Gastroesophageal sphincter (tissue), 3 donors: ENCODE results near the gene NCKAP5.

Experiments
- EP300 ChIP-seq: sonication (generic); formaldehyde crosslinking; IDR thresholded peaks from one replicate; pipeline ENCODE4 v1.6.1; 2017; ENCODE audit warnings: antibody characterized with exemption, mild to moderate bottlenecking
- POLR2A ChIP-seq, 2 donors: fragments of 450-650 bp; IDR thresholded peaks; one replicate each; pipeline ENCODE4 v1.6.1; 2017; ENCODE audit warnings: antibody characterized with exemption in 2 of 2, mild to moderate bottlenecking in 2 of 2, moderate library complexity in 1 of 2
- TF ChIP-seq, protein P1 (sequence below), 4 experiments: fragments of 200-600 bp in 2 of 4; fragments of 450-650 bp in 2 of 4; sonication (generic) in 1 of 4; IDR thresholded peaks; one replicate each; pipeline ENCODE4 v1.5.1; 2017 to 2019; ENCODE audit warnings: antibody characterized with exemption in 4 of 4, mild to moderate bottlenecking in 2 of 4, moderate library complexity in 2 of 4

DNA sequence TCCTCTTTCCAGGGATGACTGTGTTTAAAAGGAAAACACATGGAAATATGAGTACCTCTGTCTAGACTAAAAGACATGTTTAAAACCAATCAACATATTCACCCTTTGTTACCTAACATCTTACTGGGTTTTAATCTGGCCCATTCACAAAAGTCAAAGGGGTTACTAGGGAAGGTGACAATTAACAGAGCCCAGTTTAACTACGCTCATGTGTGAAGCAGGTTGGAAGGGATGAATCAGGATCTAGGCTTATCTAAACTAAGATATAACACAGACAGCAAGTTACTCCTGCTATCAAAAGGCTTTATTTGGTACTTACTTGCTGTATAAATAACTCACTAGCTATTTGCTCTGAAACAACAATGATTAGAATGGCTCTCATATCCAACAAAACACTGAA, 337.0 kb downstream of the NCKAP5 start:
- TF ChIP-seq, protein P1, sequence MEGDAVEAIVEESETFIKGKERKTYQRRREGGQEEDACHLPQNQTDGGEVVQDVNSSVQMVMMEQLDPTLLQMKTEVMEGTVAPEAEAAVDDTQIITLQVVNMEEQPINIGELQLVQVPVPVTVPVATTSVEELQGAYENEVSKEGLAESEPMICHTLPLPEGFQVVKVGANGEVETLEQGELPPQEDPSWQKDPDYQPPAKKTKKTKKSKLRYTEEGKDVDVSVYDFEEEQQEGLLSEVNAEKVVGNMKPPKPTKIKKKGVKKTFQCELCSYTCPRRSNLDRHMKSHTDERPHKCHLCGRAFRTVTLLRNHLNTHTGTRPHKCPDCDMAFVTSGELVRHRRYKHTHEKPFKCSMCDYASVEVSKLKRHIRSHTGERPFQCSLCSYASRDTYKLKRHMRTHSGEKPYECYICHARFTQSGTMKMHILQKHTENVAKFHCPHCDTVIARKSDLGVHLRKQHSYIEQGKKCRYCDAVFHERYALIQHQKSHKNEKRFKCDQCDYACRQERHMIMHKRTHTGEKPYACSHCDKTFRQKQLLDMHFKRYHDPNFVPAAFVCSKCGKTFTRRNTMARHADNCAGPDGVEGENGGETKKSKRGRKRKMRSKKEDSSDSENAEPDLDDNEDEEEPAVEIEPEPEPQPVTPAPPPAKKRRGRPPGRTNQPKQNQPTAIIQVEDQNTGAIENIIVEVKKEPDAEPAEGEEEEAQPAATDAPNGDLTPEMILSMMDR (IDR thresholded peaks at IDR 0.05) = no peak
- TF ChIP-seq POLR2A (IDR thresholded peaks at IDR 0.05) (no peak), EP300 (no peak)
